Skeletal muscle satellite cell (primary cell): ENCODE measurements around the gene EID2B.
A peak's percentile ranks its signal among the peaks of the same experiment; 100 is the strongest.

Experiments used
- H3K27me3 ChIP-seq: 2 replicates; pipeline ENCODE4 v1.7.0; 2013; ENCODE audit warnings: low read length; ENCODE audit not compliant: control insufficient read depth, insufficient read depth
- H3K36me3 ChIP-seq: 2 replicates; pipeline ENCODE4 v1.7.0; 2013; ENCODE audit warnings: mild to moderate bottlenecking, control low read depth, low read length; ENCODE audit not compliant: insufficient read depth
- H3K4me1 ChIP-seq: 2 replicates; pipeline ENCODE4 v1.7.0; 2013; ENCODE audit warnings: low read length; ENCODE audit not compliant: control insufficient read depth, insufficient read depth
- H3K4me2 ChIP-seq: 2 replicates; pipeline ENCODE4 v1.7.0; 2013; ENCODE audit warnings: mild to moderate bottlenecking, low read length
- H3K4me3 ChIP-seq: 2 replicates; pipeline ENCODE4 v1.7.0; 2013; ENCODE audit warnings: low read length
- H3K9ac ChIP-seq: 2 replicates; pipeline ENCODE4 v1.7.0; 2013; ENCODE audit warnings: mild to moderate bottlenecking, low read depth, low read length, moderate library complexity
- H3K9me3 ChIP-seq: replicated peaks from 2 replicates; pipeline ENCODE4 v1.7.0; 2013; ENCODE audit warnings: mild to moderate bottlenecking, control low read depth, low read length

EID2B gene

DNA sequence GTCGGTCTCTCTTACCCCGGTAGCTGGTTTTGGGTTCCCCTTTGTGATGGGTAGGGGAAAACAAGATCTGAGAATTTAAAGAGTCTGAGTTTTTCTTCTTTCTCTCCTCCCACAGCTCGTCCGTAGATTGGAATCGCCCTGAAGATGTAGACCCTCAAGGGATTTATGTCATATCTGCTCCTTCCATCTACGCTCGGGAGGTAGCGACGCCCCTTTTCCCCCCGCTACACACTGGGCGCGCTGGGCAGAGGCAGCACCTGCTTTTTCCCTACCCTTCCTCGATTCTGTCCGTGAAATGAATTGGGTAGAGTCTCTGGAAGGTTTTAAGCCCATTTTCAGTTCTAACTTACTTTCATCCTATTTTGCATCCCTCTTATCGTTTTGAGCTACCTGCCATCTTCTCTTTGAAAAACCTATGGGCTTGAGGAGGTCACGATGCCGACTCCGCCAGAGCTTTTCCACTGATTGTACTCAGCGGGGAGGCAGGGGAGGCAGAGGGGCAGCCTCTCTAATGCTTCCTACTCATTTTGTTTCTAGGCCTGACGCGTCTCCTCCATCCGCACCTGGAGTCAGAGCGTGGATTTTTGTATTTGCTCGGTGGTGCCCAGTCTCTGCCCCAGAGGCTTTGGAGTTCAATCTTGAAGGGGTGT is 24.8 kb downstream of the EID2B start:
- Histone ChIP-seq H3K9me3 (no peaks in the 10 kb centered on the region), H3K9ac (peak overlapping the region; percentile 18), H3K4me1 (peaks cover 13% of the 10 kb centered on the region), H3K4me3 (peak overlapping the region; percentile 74), H3K36me3 (no peaks in the 10 kb centered on the region), H3K27me3 (peaks cover 47% of the 10 kb centered on the region), H3K4me2 (peak overlapping the region; percentile 90)

- Histone ChIP-seq H3K9ac (peak overlapping the region; percentile 18), H3K36me3 (no peaks in the 10 kb centered on the region), H3K9me3 (no peaks in the 10 kb centered on the region), H3K4me3 (peak overlapping the region; percentile 74), H3K4me1 (peaks cover 13% of the 10 kb centered on the region), H3K4me2 (peak overlapping the region; percentile 90), H3K27me3 (peaks cover 47% of the 10 kb centered on the region)
These were observed 25.5 kb downstream of the EID2B start for GRCh38 chr19:39506944-39507714.

- Histone ChIP-seq H3K4me1 (peaks cover 13% of the 10 kb centered on the region), H3K27me3 (peaks cover 47% of the 10 kb centered on the region), H3K36me3 (no peaks in the 10 kb centered on the region), H3K4me3 (peak overlapping the region; percentile 74), H3K9ac (no peak overlapping the region), H3K9me3 (no peaks in the 10 kb centered on the region), H3K4me2 (peak overlapping the region; percentile 90)
These were observed 26.1 kb downstream of the EID2B start for GRCh38 chr19:39506598-39506943.

DNA sequence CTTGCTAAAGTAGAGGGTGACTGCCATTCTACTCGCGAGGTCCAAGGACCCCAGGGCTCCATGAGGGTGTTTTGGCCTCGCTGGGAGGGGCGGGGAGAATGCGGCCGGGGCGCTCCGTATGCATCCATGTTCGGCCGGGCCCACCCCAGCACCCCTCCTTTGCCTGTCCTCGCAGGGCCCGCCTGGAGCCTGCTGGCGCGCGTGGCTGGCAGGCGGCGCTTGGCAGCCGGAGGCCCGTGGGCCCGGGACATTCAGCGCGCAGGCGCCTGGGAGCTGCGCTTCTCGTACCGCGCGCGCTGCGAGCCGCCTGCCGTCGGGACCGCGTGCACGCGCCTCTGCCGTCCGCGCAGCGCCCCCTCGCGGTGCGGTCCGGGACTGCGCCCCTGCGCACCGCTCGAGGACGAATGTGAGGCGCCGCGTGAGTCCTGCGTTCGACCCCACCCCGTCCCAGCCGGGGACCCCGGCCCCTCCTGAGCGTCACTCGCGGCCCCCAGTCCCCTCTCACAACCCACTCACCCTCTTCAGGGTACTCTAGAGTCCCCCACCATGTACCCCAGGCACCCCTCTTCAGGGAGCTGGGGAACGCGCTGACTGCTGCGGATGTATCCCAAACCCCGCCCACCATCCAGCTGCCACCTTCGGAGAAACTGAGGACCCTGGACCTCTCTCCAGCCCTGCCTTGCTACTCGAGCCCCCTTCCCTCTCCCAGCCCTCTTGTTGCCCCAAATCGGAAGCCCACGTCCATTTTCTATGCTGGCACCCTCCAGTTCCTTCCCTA is 29.8 kb downstream of the EID2B start:
- H3K4me2 ChIP-seq: peak overlapping the region; percentile 47
- no peak overlapping the region for H3K4me3 ChIP-seq
- no peaks in the 10 kb centered on the region for H3K9me3 ChIP-seq
- peaks cover 24% of the 10 kb centered on the region for H3K4me1 ChIP-seq
- no peak overlapping the region for H3K9ac ChIP-seq
- peaks cover 62% of the 10 kb centered on the region for H3K27me3 ChIP-seq
- H3K36me3 ChIP-seq: no peaks in the 10 kb centered on the region

- Histone ChIP-seq H3K4me1 (peaks cover 13% of the 10 kb centered on the region), H3K27me3 (peaks cover 54% of the 10 kb centered on the region), H3K9me3 (no peaks in the 10 kb centered on the region), H3K4me2 (no peak overlapping the region), H3K4me3 (no peak overlapping the region), H3K36me3 (no peaks in the 10 kb centered on the region), H3K9ac (no peak overlapping the region)
These were observed 31.3 kb downstream of the EID2B start for GRCh38 chr19:39501340-39501739.

- Histone ChIP-seq H3K9ac (no peak overlapping the region), H3K4me3 (no peak overlapping the region), H3K4me2 (no peak overlapping the region), H3K4me1 (peaks cover 13% of the 10 kb centered on the region), H3K9me3 (no peaks in the 10 kb centered on the region), H3K36me3 (no peaks in the 10 kb centered on the region), H3K27me3 (peaks cover 54% of the 10 kb centered on the region)
These were observed 32.1 kb downstream of the EID2B start for GRCh38 chr19:39500543-39500942.

GRCh38 chr19:39499932-39500331 is 32.7 kb downstream of the EID2B start:
- Histone ChIP-seq H3K4me1 (peaks cover 13% of the 10 kb centered on the region), H3K4me2 (no peak overlapping the region), H3K27me3 (peaks cover 53% of the 10 kb centered on the region), H3K36me3 (no peaks in the 10 kb centered on the region), H3K9ac (no peak overlapping the region), H3K9me3 (no peaks in the 10 kb centered on the region), H3K4me3 (no peak overlapping the region)

DNA sequence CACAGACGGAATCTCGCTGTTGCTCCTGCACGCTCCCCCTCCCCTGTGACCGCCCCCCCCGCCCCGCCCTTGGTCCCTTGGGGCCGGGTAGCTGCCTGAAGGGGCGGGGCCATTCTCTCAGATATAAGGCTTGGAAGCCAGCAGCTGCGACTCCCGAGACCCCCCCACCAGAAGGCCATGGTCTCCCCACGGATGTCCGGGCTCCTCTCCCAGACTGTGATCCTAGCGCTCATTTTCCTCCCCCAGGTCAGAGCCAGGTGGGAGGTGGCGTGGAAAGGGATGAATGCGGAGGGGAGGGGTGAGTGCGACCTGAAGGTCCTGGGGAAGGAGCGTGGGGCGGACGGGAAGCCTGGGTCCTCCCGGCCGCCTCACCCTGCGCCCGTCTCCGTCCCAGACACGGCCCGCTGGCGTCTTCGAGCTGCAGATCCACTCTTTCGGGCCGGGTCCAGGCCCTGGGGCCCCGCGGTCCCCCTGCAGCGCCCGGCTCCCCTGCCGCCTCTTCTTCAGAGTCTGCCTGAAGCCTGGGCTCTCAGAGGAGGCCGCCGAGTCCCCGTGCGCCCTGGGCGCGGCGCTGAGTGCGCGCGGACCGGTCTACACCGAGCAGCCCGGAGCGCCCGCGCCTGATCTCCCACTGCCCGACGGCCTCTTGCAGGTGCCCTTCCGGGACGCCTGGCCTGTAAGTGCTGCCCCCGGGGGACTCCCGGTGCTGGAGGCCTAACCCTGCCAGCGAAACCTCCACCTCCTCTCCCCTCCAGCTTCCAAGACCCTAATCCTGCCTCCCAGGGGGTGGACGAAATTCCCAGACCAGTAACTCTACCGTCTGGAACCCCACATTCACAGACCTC is 33.6 kb downstream of the EID2B start, which contains the start of gene DLL3:
DLL3 (plus strand) TSS at position 150 of the 845 bp plus-strand sequence; CDS start at position 178, 28 bp downstream.
- Histone ChIP-seq H3K4me1 (peaks cover 13% of the 10 kb centered on the region), H3K4me2 (peak within 1 kb of the TSS; percentile 75), H3K9ac (no peak within 1 kb of the TSS), H3K27me3 (peaks cover 44% of the 10 kb centered on the region), H3K4me3 (peak within 1 kb of the TSS; percentile 47), H3K9me3 (no peaks in the 10 kb centered on the region), H3K36me3 (no peaks in the 10 kb centered on the region)

DNA sequence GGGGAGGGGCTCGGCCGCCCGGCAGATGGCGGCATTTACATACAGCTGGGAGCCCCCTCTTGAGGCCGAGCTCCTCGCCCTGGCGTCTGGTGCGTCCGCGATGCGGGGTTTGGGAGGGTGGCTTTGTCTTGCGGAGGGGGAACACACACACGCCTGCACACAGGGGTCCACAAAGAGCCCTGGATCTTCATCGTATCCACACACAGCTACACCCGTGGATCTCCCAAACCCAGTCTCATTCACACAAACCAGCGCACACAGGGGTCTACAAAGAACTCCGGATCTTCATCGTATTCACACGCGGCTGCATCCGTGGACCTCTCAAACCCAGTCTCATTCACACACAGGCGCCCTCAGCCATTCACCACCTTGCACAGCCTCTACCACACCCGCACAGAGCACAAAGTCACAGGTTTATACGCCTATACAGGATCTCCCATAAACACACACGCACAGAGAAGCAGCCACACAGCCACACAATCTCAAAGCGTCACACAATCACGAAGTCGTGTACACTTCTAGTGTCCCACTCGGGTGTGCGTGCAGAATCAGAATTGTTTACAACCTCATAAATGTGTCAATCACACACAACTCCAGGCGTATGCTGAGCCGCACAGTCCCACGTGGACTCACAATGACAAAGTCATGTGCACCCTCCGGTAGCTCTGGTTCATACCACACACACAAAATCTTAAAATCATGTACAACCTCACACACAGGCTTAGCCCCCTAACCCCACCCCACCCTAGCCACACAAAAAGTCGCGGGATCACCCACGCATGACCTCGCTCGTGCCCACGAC is 34.5 kb downstream of the EID2B start:
- H3K4me2 ChIP-seq: peak overlapping the region; percentile 75
- H3K9me3 ChIP-seq: no peaks in the 10 kb centered on the region
- H3K9ac ChIP-seq: no peak overlapping the region
- peaks cover 38% of the 10 kb centered on the region for H3K27me3 ChIP-seq
- H3K4me1 ChIP-seq: peaks cover 13% of the 10 kb centered on the region
- peak overlapping the region; percentile 47 for H3K4me3 ChIP-seq
- no peaks in the 10 kb centered on the region for H3K36me3 ChIP-seq

GRCh38 chr19:39497701-39497995 is 35.0 kb downstream of the EID2B start:
- H3K4me1 ChIP-seq: peaks cover 13% of the 10 kb centered on the region
- H3K9me3 ChIP-seq: no peaks in the 10 kb centered on the region
- H3K9ac ChIP-seq: no peak overlapping the region
- no peaks in the 10 kb centered on the region for H3K36me3 ChIP-seq
- peaks cover 36% of the 10 kb centered on the region for H3K27me3 ChIP-seq
- H3K4me3 ChIP-seq: peak overlapping the region; percentile 47
- peak overlapping the region; percentile 75 for H3K4me2 ChIP-seq
